Natural killer cell (primary cell): Measurements from ENCODE around the gene PRDM16. TPM values are rescaled to one million over a fixed set of nuclear protein-coding genes. Genes with fewer than 3 reads are reported as not detected.

Experiments
- ATAC-seq, 3 donors: fragments of 150-1000 bp in 2 of 3; fragments of 200-7000 bp in 1 of 3; cut with Tn5 transposase; 1 replicate in 1 of 3; 2 replicates in 2 of 3; pipeline ENCODE4 v1.10.0; 2021; ENCODE audit warnings: mild to moderate bottlenecking in 2 of 3, moderate library complexity in 2 of 3
- DNase-seq, 2 donors: peaks; one replicate each; pipeline versions ENCODE4 v3.0.0 to v3.0.0-alpha.2; 2013 to 2021; ENCODE audit warnings: mixed read lengths in 1 of 2
- H3K27ac ChIP-seq: one replicate; pipeline ENCODE4 v1.5.1; 2013; ENCODE audit warnings: mild to moderate bottlenecking, low read length
- H3K27me3 ChIP-seq: one replicate; pipeline ENCODE4 v1.6.1; 2013; ENCODE audit warnings: low read length; ENCODE audit not compliant: control insufficient read depth, insufficient read depth
- H3K36me3 ChIP-seq: one replicate; pipeline ENCODE4 v1.6.1; 2013; ENCODE audit warnings: low read length; ENCODE audit not compliant: control insufficient read depth, insufficient read depth
- H3K4me1 ChIP-seq: one replicate; pipeline ENCODE4 v1.6.1; 2013; ENCODE audit warnings: low read length; ENCODE audit not compliant: control insufficient read depth, insufficient read depth
- H3K4me3 ChIP-seq: one replicate; pipeline ENCODE4 v1.5.1; 2013; ENCODE audit warnings: low read length
- H3K9me3 ChIP-seq: one replicate; pipeline ENCODE4 v1.6.1; 2013; ENCODE audit warnings: low read length; ENCODE audit not compliant: control insufficient read depth, insufficient read depth
- H3K27ac Mint-ChIP-seq, 2 donors: one replicate each; pipeline ENCODE4 v1.8.0; 2022; ENCODE audit warnings: mild to moderate bottlenecking in 2 of 2, mixed read lengths in 2 of 2, moderate library complexity in 1 of 2
- H3K27me3 Mint-ChIP-seq, 2 donors: one replicate each; pipeline ENCODE4 v1.8.0; 2022; ENCODE audit warnings: low read depth in 2 of 2, mixed read lengths in 2 of 2
- H3K36me3 Mint-ChIP-seq: one replicate; pipeline ENCODE4 v1.8.0; 2022; ENCODE audit warnings: mixed read lengths
- H3K4me1 Mint-ChIP-seq, 2 donors: one replicate each; pipeline ENCODE4 v1.8.0; 2022; ENCODE audit warnings: mixed read lengths in 2 of 2
- H3K4me3 Mint-ChIP-seq: one replicate; pipeline ENCODE4 v1.8.0; 2022; ENCODE audit warnings: mild to moderate bottlenecking, moderate library complexity, mixed read lengths
- H3K9me3 Mint-ChIP-seq, 2 donors: one replicate each; pipeline ENCODE4 v1.8.0; 2022; ENCODE audit warnings: mixed read lengths in 2 of 2
- WGBS: methylation state at CpG from one replicate; pipeline ENCODE4 v1.1.7; 2013; ENCODE audit warnings: missing lambda C conversion rate; ENCODE audit not compliant: insufficient coverage; 5-methylcytosine and 5-hydroxymethylcytosine counted together
- intact Hi-C: fragments of 100-400 bp; cut with micrococcal nuclease; formaldehyde crosslinking; loops from one replicate; pipeline ENCODE4 v1.14.2; 2022
- total RNA-seq, 4 donors: library from RNA; stranded (reverse); fragments of 120-200 nt in 1 of 4; gene quantifications; one replicate each; pipeline versions ENCODE4 v1.2.3 to v1.2.4, GENCODE V29; 2013 to 2022
- TF ChIP-seq, protein P1 (sequence below): fragments of 200-600 bp; IDR thresholded peaks from one replicate; pipeline ENCODE4 v1.8.0; 2022; ENCODE audit warnings: antibody characterized with exemption

PRDM16 gene
- total RNA-seq, 3 donors from 2014 or later (not counting 1 experiment from before 2014, with no cell fraction given) = 0.25 to 0.64 TPM; not detected in 1

DNA sequence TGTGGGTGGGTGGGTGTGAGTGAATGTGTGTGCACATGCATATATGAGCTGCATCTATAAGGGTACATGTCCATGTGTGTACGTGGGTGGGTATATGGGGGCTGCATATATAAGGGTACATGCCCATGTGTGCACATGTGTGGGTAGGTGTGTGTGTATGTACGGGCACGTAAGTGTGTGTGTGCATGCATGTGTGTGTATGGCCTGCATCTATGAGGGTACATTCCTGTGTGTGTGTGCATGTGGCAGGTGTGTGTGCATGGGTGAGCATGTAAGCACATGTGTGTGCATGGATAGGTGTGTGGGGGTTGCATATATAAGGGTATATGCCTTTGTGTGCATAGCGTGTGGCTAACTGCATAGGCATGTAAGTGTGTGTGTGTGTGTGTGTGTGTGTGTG, 204.4 kb downstream of the PRDM16 start:
- no peak for DNase-seq
- Mint-ChIP-seq H3K4me3 (no peak overlapping the region), H3K4me1 (no peaks in the 10 kb centered on the region)

DNA sequence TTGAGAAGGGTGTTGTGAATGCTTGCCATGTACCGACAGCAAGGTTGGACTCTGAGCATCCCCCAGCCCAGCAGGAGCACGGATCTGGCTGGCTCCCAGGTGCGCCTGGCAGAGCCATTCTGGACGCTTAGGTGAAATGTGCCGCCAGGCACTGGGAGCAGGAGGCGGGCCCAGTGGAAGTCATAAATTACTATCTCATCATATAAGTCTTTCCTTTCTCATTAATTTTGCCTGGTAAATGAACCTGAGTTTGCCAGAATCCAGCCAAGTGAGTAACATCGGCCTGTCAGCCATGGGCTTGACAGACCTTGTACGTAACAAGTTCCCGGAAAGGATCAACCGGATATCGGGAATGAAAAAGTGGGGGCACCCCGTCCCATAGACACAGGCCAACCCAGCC, 206.0 kb downstream of the PRDM16 start:
- H3K27ac Mint-ChIP-seq = no peak overlapping the region
- 92% methylated on average over 12 of the region's 12 CpGs for WGBS
- ATAC-seq (no peak), DNase-seq (no peak)
- H3K9me3 Mint-ChIP-seq = no peaks in the 10 kb centered on the region
- H3K27ac ChIP-seq = no peak overlapping the region
- no peaks in the 10 kb centered on the region for H3K36me3 Mint-ChIP-seq
- no peaks in the 10 kb centered on the region for H3K27me3 ChIP-seq
- H3K4me3 Mint-ChIP-seq = no peak overlapping the region
- intact Hi-C loops = no loop called here
- TF ChIP-seq, protein P1, sequence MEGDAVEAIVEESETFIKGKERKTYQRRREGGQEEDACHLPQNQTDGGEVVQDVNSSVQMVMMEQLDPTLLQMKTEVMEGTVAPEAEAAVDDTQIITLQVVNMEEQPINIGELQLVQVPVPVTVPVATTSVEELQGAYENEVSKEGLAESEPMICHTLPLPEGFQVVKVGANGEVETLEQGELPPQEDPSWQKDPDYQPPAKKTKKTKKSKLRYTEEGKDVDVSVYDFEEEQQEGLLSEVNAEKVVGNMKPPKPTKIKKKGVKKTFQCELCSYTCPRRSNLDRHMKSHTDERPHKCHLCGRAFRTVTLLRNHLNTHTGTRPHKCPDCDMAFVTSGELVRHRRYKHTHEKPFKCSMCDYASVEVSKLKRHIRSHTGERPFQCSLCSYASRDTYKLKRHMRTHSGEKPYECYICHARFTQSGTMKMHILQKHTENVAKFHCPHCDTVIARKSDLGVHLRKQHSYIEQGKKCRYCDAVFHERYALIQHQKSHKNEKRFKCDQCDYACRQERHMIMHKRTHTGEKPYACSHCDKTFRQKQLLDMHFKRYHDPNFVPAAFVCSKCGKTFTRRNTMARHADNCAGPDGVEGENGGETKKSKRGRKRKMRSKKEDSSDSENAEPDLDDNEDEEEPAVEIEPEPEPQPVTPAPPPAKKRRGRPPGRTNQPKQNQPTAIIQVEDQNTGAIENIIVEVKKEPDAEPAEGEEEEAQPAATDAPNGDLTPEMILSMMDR = no peak
- no peaks in the 10 kb centered on the region for H3K4me1 Mint-ChIP-seq
- H3K4me1 ChIP-seq = no peaks in the 10 kb centered on the region
- no peaks in the 10 kb centered on the region for H3K36me3 ChIP-seq
- H3K9me3 ChIP-seq = no peaks in the 10 kb centered on the region
- H3K27me3 Mint-ChIP-seq = peaks cover 0 to under 1% of the 10 kb centered on the region in 2 donors
- no peak overlapping the region for H3K4me3 ChIP-seq

More for the DNA sequence above, 204.4 kb downstream of the PRDM16 start:
- Histone ChIP-seq H3K27me3 (no peaks in the 10 kb centered on the region), H3K4me1 (no peaks in the 10 kb centered on the region), H3K27ac (no peak overlapping the region), H3K36me3 (no peaks in the 10 kb centered on the region), H3K9me3 (no peaks in the 10 kb centered on the region), H3K4me3 (no peak overlapping the region)
- no peaks in the 10 kb centered on the region for H3K9me3 Mint-ChIP-seq
- no peak for ATAC-seq
- intact Hi-C loops = no loop called here
- TF ChIP-seq, protein P1 = no peak
- WGBS = 95% methylated on average over 4 of the region's 4 CpGs
- no peak overlapping the region for H3K27ac Mint-ChIP-seq
- peaks cover 0 to 3% of the 10 kb centered on the region in 2 donors for H3K27me3 Mint-ChIP-seq
- H3K36me3 Mint-ChIP-seq = no peaks in the 10 kb centered on the region

DNA sequence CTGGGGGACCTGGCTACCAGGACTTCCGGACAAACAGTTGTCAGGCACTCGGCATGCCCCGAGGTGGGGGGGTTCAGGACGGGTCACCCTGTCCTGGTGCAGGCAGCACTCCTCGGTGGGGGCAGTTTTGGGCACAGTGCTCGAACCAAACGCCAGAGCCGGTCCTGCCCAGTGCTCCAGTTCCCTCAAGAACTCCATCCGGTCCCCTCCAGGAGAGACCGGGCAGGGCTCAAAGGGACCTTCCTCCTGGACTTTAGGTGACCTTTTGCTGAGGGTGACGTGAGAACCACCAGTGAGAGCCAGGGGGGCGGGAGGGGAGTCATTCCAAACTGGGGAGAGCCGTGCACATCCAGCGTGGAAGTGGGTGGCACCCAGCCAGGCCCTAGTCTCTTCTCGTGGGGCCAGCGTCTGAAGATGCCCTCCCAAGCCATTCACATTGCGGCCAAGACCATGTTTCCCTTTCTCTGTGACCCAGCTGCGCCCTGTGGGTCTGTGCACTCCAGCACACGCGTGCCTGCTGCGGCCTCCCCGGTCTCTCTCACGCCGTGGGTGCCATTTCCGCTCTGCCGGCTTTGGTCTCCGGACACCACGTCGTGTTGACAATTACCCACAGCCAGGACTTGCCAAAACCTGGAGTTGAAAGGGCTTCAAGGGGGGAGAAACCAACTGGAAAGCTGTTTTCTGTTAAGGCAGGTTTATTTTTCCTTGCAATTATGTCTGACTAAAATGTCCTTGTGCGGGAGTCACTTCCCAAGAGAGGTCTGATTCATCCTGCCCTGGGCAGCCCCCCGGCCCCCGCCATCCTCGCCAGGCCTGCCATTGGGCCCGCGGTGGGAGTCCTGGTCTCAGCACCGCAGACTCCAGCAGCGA, 206.7 kb downstream of the PRDM16 start:
- Histone ChIP-seq H3K27ac (no peak overlapping the region), H3K4me3 (no peak overlapping the region), H3K4me1 (no peaks in the 10 kb centered on the region), H3K36me3 (no peaks in the 10 kb centered on the region), H3K9me3 (no peaks in the 10 kb centered on the region), H3K27me3 (no peaks in the 10 kb centered on the region)
- 89% methylated on average over 37 of the region's 37 CpGs for WGBS
- Mint-ChIP-seq H3K27ac (no peak overlapping the region), H3K4me1 (no peaks in the 10 kb centered on the region), H3K36me3 (no peaks in the 10 kb centered on the region), H3K9me3 (no peaks in the 10 kb centered on the region), H3K4me3 (no peak overlapping the region), H3K27me3 (no peaks in the 10 kb centered on the region)
- intact Hi-C loops = no loop called here
- ATAC-seq (no peak), DNase-seq (no peak)
- TF ChIP-seq, protein P1 = no peak
